WTC11 (cell line): Measurements from ENCODE around the gene CXCL5. TPM values are rescaled to one million over a fixed set of nuclear protein-coding genes. Genes with fewer than 3 reads are reported as not detected.

Experiments used
- ATAC-seq: fragments of 200-7000 bp; cut with Tn5 transposase; 2 replicates; pipeline ENCODE4 v1.10.0; 2021; ENCODE audit warnings: mild to moderate bottlenecking, moderate library complexity
- CTCF ChIA-PET: fragments of 300-600 bp; sonication (Branson Sonifier 250); formaldehyde crosslinking; loops from one replicate; lab custom pipeline; 2021; ENCODE audit warnings: antibody characterized with exemption; lab: Charles Lee
- POLR2A ChIA-PET: fragments of 350-600 bp; sonication (Branson Sonifier 250); formaldehyde crosslinking; loops from one replicate; lab custom pipeline; 2021; ENCODE audit warnings: antibody characterized with exemption; lab: Charles Lee
- DNase-seq: peaks from one replicate; pipeline ENCODE4 v3.0.0; 2021; ENCODE audit warnings: low spot score
- H3K27ac Mint-ChIP-seq: 2 replicates; pipeline ENCODE4 v1.8.0; 2021; ENCODE audit warnings: mixed read lengths
- H3K27me3 Mint-ChIP-seq: 2 replicates; pipeline ENCODE4 v1.8.0; 2021; ENCODE audit warnings: low read depth, mild to moderate bottlenecking, moderate library complexity, mixed read lengths
- H3K36me3 Mint-ChIP-seq: 2 replicates; pipeline ENCODE4 v1.8.0; 2021; ENCODE audit warnings: mixed read lengths
- H3K4me1 Mint-ChIP-seq: 2 replicates; pipeline ENCODE4 v1.8.0; 2022; ENCODE audit warnings: mixed read lengths
- H3K4me3 Mint-ChIP-seq: 2 replicates; pipeline ENCODE4 v1.8.0; 2021; ENCODE audit warnings: mild to moderate bottlenecking, moderate library complexity, mixed read lengths
- H3K9me3 Mint-ChIP-seq: 2 replicates; pipeline ENCODE4 v1.8.0; 2021; ENCODE audit warnings: mixed read lengths
- CREM ChIP-seq: sonication (generic); formaldehyde crosslinking; IDR thresholded peaks from 2 replicates; pipeline ENCODE4 v1.8.1; 2022; ENCODE audit warnings: mild to moderate bottlenecking, missing genetic modification reagents, moderate library complexity
- EMX1 ChIP-seq: fragments of 250-450 bp; sonication (Bioruptor Pico); IDR thresholded peaks from 2 replicates; pipeline ENCODE4 v1.8.0; 2021; ENCODE audit warnings: mild to moderate bottlenecking
- GRHL2 ChIP-seq: fragments of 250-450 bp; sonication (Bioruptor Pico); IDR thresholded peaks from 2 replicates; pipeline ENCODE4 v1.8.0; 2022; ENCODE audit warnings: mild to moderate bottlenecking, moderate library complexity; ENCODE audit not compliant: insufficient replicate concordance, severe bottlenecking
- HMGA2 ChIP-seq: fragments of 250-450 bp; sonication (Bioruptor Pico); IDR thresholded peaks from 2 replicates; pipeline ENCODE4 v1.4.0; 2021; ENCODE audit warnings: mild to moderate bottlenecking, moderate library complexity
- JUN ChIP-seq: sonication (generic); formaldehyde crosslinking; IDR thresholded peaks from 2 replicates; pipeline ENCODE4 v1.8.0; 2023; ENCODE audit warnings: mild to moderate bottlenecking, missing genetic modification reagents
- NR1H2 ChIP-seq: sonication (generic); formaldehyde crosslinking; IDR thresholded peaks from 2 replicates; pipeline ENCODE4 v1.9.0; 2021; ENCODE audit warnings: mild to moderate bottlenecking, moderate library complexity, missing genetic modification reagents
- TEAD4 ChIP-seq: sonication (generic); formaldehyde crosslinking; IDR thresholded peaks from 2 replicates; pipeline ENCODE4 v1.8.0; 2022; ENCODE audit warnings: mild to moderate bottlenecking, missing genetic modification reagents
- ZNF121 ChIP-seq: sonication (generic); formaldehyde crosslinking; IDR thresholded peaks from 2 replicates; pipeline ENCODE4 v1.8.0; 2023; ENCODE audit warnings: missing genetic modification reagents
- ZNF219 ChIP-seq: sonication (generic); formaldehyde crosslinking; IDR thresholded peaks from 2 replicates; pipeline ENCODE4 v1.8.0; 2023; ENCODE audit warnings: missing genetic modification reagents, mild to moderate bottlenecking, borderline replicate concordance
- ZNF416 ChIP-seq: fragments of 250-450 bp; sonication (Bioruptor Pico); IDR thresholded peaks from 2 replicates; pipeline ENCODE4 v1.9.0; 2021; ENCODE audit warnings: mild to moderate bottlenecking, inconsistent platforms
- ZNF423 ChIP-seq: fragments of 250-450 bp; sonication (Bioruptor Pico); IDR thresholded peaks from 2 replicates; pipeline ENCODE4 v2.1.2; 2022; ENCODE audit warnings: mild to moderate bottlenecking, moderate library complexity
- ZNF671 ChIP-seq: fragments of 250-450 bp; sonication (Bioruptor Pico); IDR thresholded peaks from 2 replicates; pipeline ENCODE4 v1.8.0; 2021; ENCODE audit warnings: mild to moderate bottlenecking
- total RNA-seq: library from RNA; stranded (reverse); gene quantifications from 3 replicates; pipeline ENCODE4 v1.2.3, GENCODE V29; 2021
- TF ChIP-seq, protein P1 (sequence below): sonication (generic); formaldehyde crosslinking; IDR thresholded peaks from 2 replicates; pipeline ENCODE4 v1.8.0; 2022; ENCODE audit warnings: mild to moderate bottlenecking, missing genetic modification reagents
- TF ChIP-seq, protein P2 (sequence below): sonication (generic); formaldehyde crosslinking; conservative IDR thresholded peaks from 2 replicates; pipeline ENCODE4 v1.8.1; 2022; ENCODE audit warnings: mild to moderate bottlenecking, missing genetic modification reagents
- TF ChIP-seq, protein P3 (sequence below): sonication (generic); formaldehyde crosslinking; IDR thresholded peaks from 2 replicates; pipeline ENCODE4 v1.8.1; 2023; ENCODE audit warnings: mild to moderate bottlenecking, missing genetic modification reagents
- TF ChIP-seq, protein P4 (sequence below): fragments of 250-450 bp; sonication (Bioruptor Pico); IDR thresholded peaks from 2 replicates; pipeline ENCODE4 v2.1.2; 2022; ENCODE audit warnings: mild to moderate bottlenecking, moderate library complexity
- TF ChIP-seq, protein P5 (sequence below): fragments of 250-450 bp; sonication (Bioruptor Pico); IDR thresholded peaks from 2 replicates; pipeline ENCODE4 v1.9.0; 2021; ENCODE audit warnings: moderate library complexity, mild to moderate bottlenecking, inconsistent platforms, borderline replicate concordance
- TF ChIP-seq, protein P6 (sequence below): sonication (generic); formaldehyde crosslinking; IDR thresholded peaks from 2 replicates; pipeline ENCODE4 v1.8.1; 2023; ENCODE audit warnings: mild to moderate bottlenecking, missing genetic modification reagents, borderline replicate concordance
- TF ChIP-seq, protein P7 (sequence below): sonication (generic); formaldehyde crosslinking; IDR thresholded peaks from 2 replicates; pipeline ENCODE4 v1.8.1; 2023; ENCODE audit warnings: mild to moderate bottlenecking, moderate library complexity, missing genetic modification reagents
- TF ChIP-seq, protein P8 (sequence below): sonication (generic); formaldehyde crosslinking; IDR thresholded peaks from 2 replicates; pipeline ENCODE4 v1.8.0; 2023; ENCODE audit warnings: mild to moderate bottlenecking, missing genetic modification reagents

The CXCL5 gene
- total RNA-seq, 1 experiment from 2014 or later = 3.6 TPM

DNA sequence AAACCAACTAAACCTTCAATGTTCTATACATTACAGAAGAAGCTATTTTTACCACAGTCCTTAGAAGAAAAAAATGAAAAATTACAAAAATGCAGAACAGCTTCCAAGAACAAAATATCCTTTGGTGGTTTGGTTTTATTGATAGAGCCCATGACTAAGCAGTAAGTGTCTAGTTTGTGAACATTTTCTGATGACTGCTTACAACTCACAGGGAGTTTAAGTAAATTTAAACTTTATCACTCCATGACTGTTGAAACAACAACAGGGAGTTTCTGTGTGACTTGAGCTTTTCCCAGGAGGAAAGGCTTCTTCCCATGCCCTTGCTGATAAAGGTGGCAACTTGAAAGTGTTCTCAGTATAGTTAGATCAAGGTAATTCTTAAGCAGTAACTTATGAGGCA, 19.6 kb downstream of the CXCL5 start:
- Mint-ChIP-seq H3K27me3 (no peaks in the 10 kb centered on the region), H3K4me3 (no peak overlapping the region), H3K27ac (no peak overlapping the region), H3K36me3 (peaks cover 9% of the 10 kb centered on the region; the same call in 1 of the 2 replicates), H3K4me1 (peaks cover 47% of the 10 kb centered on the region), H3K9me3 (peaks cover 14% of the 10 kb centered on the region)
- TF ChIP-seq, protein P1, sequence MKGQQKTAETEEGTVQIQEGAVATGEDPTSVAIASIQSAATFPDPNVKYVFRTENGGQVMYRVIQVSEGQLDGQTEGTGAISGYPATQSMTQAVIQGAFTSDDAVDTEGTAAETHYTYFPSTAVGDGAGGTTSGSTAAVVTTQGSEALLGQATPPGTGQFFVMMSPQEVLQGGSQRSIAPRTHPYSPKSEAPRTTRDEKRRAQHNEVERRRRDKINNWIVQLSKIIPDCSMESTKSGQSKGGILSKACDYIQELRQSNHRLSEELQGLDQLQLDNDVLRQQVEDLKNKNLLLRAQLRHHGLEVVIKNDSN (CRISPR knock-in tag) = no peak
- TF ChIP-seq, protein P2, sequence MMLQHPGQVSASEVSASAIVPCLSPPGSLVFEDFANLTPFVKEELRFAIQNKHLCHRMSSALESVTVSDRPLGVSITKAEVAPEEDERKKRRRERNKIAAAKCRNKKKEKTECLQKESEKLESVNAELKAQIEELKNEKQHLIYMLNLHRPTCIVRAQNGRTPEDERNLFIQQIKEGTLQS (CRISPR knock-in tag) = no peak
- TF ChIP-seq HMGA2 (CRISPR knock-in tag) (no peak), JUN (no peak), ZNF121 (CRISPR knock-in tag) (no peak), TEAD4 (CRISPR knock-in tag) (no peak), NR1H2 (CRISPR knock-in tag) (no peak), GRHL2 (CRISPR knock-in tag) (no peak), ZNF423 (no peak), CREM (CRISPR knock-in tag) (no peak), EMX1 (no peak)
- TF ChIP-seq, protein P3, sequence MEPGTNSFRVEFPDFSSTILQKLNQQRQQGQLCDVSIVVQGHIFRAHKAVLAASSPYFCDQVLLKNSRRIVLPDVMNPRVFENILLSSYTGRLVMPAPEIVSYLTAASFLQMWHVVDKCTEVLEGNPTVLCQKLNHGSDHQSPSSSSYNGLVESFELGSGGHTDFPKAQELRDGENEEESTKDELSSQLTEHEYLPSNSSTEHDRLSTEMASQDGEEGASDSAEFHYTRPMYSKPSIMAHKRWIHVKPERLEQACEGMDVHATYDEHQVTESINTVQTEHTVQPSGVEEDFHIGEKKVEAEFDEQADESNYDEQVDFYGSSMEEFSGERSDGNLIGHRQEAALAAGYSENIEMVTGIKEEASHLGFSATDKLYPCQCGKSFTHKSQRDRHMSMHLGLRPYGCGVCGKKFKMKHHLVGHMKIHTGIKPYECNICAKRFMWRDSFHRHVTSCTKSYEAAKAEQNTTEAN (CRISPR knock-in tag) = no peak
- TF ChIP-seq, protein P4, sequence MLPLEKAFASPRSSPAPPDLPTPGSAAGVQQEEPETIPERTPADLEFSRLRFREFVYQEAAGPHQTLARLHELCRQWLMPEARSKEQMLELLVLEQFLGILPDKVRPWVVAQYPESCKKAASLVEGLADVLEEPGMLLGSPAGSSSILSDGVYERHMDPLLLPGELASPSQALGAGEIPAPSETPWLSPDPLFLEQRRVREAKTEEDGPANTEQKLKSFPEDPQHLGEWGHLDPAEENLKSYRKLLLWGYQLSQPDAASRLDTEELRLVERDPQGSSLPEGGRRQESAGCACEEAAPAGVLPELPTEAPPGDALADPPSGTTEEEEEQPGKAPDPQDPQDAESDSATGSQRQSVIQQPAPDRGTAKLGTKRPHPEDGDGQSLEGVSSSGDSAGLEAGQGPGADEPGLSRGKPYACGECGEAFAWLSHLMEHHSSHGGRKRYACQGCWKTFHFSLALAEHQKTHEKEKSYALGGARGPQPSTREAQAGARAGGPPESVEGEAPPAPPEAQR = no peak
- TF ChIP-seq, protein P5, sequence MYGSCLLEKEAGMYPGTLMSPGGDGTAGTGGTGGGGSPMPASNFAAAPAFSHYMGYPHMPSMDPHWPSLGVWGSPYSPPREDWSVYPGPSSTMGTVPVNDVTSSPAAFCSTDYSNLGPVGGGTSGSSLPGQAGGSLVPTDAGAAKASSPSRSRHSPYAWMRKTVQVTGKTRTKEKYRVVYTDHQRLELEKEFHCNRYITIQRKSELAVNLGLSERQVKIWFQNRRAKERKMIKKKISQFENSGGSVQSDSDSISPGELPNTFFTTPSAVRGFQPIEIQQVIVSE (CRISPR knock-in tag) = no peak
- TF ChIP-seq, protein P6, sequence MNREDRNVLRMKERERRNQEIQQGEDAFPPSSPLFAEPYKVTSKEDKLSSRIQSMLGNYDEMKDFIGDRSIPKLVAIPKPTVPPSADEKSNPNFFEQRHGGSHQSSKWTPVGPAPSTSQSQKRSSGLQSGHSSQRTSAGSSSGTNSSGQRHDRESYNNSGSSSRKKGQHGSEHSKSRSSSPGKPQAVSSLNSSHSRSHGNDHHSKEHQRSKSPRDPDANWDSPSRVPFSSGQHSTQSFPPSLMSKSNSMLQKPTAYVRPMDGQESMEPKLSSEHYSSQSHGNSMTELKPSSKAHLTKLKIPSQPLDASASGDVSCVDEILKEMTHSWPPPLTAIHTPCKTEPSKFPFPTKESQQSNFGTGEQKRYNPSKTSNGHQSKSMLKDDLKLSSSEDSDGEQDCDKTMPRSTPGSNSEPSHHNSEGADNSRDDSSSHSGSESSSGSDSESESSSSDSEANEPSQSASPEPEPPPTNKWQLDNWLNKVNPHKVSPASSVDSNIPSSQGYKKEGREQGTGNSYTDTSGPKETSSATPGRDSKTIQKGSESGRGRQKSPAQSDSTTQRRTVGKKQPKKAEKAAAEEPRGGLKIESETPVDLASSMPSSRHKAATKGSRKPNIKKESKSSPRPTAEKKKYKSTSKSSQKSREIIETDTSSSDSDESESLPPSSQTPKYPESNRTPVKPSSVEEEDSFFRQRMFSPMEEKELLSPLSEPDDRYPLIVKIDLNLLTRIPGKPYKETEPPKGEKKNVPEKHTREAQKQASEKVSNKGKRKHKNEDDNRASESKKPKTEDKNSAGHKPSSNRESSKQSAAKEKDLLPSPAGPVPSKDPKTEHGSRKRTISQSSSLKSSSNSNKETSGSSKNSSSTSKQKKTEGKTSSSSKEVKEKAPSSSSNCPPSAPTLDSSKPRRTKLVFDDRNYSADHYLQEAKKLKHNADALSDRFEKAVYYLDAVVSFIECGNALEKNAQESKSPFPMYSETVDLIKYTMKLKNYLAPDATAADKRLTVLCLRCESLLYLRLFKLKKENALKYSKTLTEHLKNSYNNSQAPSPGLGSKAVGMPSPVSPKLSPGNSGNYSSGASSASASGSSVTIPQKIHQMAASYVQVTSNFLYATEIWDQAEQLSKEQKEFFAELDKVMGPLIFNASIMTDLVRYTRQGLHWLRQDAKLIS (CRISPR knock-in tag) = no peak
- TF ChIP-seq, protein P7, sequence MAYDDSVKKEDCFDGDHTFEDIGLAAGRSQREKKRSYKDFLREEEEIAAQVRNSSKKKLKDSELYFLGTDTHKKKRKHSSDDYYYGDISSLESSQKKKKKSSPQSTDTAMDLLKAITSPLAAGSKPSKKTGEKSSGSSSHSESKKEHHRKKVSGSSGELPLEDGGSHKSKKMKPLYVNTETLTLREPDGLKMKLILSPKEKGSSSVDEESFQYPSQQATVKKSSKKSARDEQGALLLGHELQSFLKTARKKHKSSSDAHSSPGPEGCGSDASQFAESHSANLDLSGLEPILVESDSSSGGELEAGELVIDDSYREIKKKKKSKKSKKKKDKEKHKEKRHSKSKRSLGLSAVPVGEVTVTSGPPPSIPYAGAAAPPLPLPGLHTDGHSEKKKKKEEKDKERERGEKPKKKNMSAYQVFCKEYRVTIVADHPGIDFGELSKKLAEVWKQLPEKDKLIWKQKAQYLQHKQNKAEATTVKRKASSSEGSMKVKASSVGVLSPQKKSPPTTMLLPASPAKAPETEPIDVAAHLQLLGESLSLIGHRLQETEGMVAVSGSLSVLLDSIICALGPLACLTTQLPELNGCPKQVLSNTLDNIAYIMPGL = no peak
- ChIA-PET POLR2A (no interaction called here), CTCF (interaction anchor here (1.1 kb wide), 1 partner anchor 14 kb away, joined by 7 read pairs; no protein-coding TSS in a partner anchor)
- DNase-seq (no peak), ATAC-seq (no peak)

DNA sequence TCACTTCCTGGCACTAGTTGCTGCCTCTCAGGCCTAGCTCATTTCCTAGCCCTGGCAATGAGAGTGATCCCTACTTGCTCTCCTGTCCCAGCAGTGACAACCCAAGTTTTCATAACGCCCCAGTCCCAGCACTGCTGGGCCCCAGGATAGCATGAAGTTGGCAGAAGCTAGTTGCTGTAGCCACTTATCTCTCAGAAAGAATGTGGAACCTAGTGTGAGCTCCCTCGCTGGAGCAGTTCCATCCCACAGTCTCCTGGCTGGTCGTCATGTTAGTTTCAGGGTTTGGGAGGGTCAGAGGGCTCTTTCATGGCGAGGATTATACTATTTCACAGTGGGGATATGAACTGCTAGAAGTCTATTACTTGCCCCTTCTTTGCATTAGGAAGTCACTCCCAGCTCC, 21.8 kb downstream of the CXCL5 start:
- CTCF ChIA-PET = interaction anchor here (1.2 to 2.4 kb wide), 2 partner anchors 11 to 22 kb away, joined by 3 to 13 read pairs; partner anchors contain the start of gene CXCL5
- no peak for DNase-seq
- Mint-ChIP-seq H3K4me3 (no peak overlapping the region), H3K4me1 (peaks cover 27% of the 10 kb centered on the region), H3K27ac (no peak overlapping the region), H3K27me3 (no peaks in the 10 kb centered on the region), H3K36me3 (peaks cover 19% of the 10 kb centered on the region), H3K9me3 (peaks cover 23% of the 10 kb centered on the region)
- no peak for ATAC-seq
- POLR2A ChIA-PET = no interaction called here
- no peak for TF ChIP-seq HMGA2 (CRISPR knock-in tag)
- TF ChIP-seq ZNF219 (CRISPR knock-in tag) = no peak
- no peak for TF ChIP-seq ZNF671
- TF ChIP-seq, protein P8, sequence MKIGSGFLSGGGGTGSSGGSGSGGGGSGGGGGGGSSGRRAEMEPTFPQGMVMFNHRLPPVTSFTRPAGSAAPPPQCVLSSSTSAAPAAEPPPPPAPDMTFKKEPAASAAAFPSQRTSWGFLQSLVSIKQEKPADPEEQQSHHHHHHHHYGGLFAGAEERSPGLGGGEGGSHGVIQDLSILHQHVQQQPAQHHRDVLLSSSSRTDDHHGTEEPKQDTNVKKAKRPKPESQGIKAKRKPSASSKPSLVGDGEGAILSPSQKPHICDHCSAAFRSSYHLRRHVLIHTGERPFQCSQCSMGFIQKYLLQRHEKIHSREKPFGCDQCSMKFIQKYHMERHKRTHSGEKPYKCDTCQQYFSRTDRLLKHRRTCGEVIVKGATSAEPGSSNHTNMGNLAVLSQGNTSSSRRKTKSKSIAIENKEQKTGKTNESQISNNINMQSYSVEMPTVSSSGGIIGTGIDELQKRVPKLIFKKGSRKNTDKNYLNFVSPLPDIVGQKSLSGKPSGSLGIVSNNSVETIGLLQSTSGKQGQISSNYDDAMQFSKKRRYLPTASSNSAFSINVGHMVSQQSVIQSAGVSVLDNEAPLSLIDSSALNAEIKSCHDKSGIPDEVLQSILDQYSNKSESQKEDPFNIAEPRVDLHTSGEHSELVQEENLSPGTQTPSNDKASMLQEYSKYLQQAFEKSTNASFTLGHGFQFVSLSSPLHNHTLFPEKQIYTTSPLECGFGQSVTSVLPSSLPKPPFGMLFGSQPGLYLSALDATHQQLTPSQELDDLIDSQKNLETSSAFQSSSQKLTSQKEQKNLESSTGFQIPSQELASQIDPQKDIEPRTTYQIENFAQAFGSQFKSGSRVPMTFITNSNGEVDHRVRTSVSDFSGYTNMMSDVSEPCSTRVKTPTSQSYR = no peak
- TF ChIP-seq ZNF416 = no peak
